ENCODE data around the gene NSG2.
"Not testable (repeated sequence)": the region's sequence is repeated elsewhere in the genome, so short reads cannot be mapped to it uniquely, and the experiment has no call there.

Gene NSG2

DNA sequence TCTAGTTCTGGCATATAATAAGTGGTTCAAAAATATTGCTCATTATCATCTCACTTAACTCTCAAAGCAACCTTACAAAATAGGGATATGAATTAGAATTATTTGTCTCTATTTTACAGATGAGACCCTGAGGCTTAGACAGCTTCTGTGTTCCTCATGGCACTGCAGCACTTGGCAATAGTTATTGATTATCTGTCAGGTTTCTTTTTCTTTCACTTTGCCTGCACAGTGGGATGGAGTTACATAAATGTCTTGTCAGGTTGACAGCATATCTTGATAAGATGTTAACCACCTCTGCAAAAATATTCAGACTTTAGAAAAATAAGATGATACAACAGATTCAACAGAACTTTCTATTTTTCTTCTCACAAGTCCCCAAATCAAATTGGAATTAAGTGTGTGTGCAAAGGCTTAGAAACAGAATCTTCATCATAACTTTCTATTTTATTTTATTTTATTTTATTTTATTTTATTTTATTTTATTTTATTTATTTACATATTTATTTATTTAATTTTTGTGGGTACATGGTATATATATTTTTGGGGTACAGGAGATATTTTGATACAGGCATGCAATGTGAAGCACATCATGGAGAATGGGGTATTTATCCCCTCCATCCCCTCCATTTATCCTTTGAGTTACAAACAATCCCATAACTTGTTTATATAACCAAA is 17.7 kb downstream of the NSG2 start:
- DNase-seq, result no peak

DNA sequence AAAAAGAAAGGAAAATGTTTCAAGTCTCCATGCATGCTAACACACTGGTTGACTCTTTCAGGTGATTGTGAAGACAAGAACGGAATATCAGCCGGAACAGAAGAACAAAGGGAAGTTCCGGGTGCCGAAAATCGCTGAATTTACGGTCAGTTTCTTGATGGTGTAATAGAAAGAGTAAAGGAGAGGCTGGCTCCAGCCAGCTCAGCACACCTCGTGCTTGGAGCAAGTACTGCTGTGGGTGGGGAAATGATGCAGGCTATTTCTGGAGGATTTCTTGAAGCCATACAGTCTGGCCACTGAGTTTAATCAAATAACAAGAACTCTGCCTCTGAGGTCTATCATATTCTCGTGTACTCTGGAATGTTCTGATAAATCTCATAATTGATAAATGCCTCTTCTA is 18.7 kb downstream of the NSG2 start:
- no peak for DNase-seq

DNA sequence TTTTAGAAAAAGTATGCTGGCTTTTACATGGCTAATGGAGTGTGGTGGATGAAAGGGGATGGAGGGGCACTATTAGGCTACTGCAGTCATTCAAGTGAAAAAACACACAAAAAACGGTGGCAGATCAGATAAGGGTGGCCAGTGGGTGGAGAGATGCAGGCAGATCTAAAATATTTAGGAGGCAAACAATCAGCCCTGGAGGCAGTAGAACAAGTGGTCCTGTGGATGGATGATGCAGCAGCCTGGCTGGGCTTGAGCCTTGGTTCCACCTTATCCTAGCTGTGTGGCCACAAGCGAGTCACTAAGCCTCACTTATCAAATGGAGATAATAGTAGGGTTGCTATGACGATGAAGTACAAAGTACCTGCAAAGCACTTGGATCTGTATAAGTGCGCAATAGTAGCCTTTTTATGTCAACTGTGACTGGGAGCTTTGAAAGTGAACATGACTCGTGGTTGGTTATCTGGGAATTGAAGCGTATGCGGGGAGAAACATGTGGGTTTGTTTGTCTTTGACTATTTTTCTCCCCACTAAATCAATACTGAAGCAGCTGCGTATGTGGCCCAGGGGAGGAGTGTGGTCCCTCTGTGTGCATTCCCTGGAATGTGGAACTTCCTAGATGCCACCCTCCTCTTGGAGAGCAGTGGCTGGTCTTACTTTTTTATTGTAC is 20.2 kb downstream of the NSG2 start:
- DNase-seq, result no peak

DNA sequence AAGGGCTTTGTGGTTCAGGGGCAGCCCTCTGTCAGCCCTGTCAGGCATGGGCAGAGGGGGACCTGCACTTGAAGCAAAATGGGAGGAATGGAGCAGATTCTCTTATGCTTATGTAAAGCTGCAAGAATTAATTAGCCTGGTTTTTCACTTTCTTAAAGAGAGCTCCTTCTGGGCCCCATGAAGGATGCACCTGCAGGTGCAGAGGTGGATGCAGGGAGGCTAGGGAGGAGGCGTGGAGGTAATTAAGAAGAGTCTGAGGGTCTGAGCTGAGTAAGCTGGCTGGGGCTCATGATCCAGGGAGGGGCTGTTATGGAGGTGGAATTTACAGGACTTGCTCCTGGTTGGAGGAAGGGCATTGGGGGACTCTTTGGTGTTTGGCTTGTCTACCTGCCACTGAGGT is 22.0 kb downstream of the NSG2 start:
- no peak for DNase-seq

DNA sequence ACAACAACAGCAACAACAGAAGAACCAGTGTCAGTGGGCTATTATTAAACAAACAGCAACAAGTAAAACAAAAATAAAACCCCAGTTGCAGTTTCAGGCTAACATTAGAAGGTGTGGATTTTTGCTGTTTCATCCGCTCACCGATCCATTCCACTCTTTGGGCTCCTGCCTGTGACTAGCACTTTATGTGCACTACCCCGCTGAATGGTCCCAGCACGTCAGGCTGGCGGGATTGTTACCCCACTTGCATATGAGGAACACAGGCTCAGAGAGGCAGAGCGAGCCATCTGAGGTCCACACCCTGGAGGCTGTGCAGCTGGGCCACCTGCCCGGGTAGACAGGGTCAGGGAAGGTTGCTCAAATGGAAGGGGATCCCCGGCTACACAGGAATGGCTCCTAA is 26.0 kb downstream of the NSG2 start:
- DNase-seq, result no peak

DNA sequence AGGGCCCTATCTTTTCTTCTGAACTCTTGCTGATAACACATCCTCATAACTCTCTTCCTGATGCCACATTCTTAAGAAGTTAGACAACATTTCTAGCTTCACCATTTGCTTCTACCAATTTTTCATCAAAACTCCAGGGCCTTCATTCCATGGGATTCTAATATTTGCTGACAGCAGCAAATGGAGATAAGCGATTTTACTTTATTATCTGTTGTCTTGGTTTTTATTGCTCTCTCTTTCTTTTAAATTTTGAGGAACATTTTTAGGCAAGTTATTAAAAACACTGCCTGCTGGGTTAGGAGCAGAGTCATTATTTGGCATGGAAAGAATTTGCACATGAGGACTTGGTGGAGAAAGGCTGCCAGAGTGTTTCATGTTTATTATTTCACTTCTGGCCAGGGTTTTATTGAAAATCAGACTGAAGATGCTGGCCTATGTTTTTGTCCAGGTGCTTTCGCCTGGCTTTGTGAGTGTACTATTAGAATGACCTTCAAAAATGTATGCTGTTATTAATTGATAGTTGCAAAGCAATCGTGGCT is 27.7 kb downstream of the NSG2 start:
- DNase-seq, result no peak

DNA sequence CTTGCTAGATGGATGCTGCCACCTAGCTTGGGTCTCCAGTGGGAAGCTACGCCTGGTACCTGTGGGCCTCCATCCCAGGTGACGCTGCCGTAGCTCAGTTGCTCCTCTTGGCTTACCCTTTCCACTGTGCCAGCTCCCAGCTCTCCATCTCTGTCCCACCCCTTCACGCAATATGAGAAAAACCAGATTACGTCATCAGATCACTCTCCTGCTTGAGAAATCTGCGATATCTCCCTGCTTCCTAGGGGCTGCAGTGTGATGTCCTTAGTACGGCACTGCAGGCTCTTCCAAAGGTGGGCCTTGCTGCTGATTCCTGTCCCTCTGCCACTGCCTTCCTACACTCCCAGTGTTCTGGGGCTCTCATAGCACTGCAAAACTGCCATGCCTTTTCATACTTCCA is 28.9 kb downstream of the NSG2 start:
- DNase-seq, result no peak

DNA sequence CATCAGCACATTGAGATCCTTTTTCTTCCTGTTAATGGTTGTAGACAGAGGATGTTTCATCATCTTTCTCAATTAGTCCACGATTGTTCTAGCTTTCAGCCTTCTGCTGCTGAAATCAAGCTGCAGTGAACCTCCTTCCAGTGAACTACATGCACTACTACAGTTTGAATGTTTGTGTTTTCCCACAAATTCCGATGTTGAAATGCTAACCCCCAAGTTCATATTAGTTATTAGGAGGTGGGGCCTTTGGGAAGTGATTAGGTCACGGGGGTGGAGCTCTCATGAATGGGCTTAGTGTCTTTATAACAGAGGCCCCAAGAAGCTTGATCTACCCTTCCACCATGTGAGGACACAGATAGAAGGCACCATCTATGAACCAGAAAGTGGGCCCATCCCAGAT is 32.9 kb downstream of the NSG2 start:
- DNase-seq, result no peak

DNA sequence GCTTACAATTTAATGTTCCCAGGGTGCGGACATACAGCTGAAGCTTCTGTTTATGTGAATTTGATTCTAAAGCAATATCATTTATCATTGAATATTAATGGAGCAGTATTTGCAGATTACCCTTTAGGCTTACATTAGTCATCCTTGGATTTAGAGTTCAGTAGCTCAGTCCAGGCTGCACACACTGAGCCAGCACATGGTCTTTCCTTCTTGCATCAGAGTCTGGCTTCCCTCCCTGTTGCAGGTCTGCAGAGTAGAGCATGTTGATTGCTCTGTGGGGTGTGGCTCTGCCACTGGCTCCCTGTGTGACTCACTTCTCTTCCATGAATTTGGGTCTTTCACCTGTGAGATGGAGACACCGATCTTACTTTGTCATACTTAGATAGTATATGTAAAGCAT is 36.8 kb downstream of the NSG2 start:
- DNase-seq, result no peak

DNA sequence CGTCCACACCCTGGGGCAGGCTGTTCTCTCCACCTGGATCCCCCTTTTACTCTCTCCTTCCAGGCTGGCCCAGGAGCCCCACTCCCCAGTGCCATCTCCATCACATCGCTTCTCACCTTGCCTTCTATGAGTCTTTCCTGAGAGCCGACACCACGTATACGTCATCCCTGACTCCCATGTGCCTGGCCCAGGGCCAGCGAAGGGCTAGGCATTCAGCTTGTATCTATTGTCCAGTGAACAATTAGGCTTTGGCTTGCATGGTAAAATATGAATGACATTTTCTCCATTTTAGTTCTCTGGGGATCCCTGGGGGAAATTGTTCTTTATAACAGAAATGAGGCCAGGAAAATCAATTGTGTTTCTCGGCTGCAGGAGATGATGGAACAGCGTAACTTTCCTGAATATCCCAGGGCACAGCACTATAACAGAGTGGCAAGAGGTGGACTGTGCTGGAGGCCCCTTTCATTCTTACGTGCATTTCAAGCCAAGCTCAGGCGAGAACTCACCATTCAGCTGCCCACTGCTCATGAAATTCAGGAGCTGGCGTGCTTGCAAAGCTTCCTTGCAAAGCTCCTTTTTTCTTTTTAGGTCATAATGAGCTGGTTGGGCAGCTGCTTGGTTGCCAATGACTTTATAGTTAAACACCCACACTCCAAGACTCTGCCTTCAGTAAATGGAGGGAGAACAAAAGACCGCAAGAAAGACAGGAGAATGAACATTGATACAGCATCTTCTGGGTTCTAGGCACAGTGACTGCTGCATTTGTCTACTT is 37.7 kb downstream of the NSG2 start:
- DNase-seq, result no peak

DNA sequence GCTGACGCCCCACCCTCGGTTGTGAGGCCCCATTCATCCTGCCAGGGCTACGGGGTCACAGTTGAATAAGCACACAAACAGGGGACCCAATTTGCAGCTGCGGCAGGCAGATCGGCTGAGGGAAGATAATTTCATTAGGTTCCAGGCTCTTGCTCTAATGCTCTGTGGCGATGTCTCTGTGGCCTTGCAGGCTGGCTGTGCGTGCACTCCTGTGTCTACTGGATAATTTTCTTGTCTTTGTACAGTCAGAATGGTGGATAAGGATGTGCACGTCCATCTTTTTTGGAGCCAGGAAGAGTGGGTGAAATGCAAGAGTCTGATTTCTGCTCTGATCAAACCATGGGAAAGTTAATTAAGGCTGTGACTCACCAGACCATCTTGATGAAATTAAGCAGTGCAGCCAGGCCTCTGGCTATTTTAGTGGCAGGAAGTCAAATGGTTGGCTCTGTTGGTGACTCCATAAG is 39.2 kb downstream of the NSG2 start:
- DNase-seq, result no peak

DNA sequence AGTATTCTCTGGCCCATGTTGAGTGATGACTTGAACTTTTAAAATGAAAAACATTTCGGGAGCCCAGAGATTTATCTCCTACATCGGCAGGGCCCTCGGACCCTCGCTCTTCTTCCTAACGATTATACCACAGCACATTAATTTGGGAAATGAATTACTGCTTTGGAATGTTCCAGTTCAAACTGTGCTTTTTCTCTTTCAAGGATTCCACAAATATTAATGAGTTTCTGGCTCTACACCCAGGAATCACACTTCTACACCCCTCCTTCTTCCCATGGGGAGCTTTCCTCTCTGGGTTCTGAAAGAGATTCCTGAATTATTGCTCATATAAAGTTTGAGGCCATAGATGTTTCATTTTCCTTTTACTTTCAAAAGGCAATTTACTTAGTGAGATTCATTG is 41.2 kb downstream of the NSG2 start:
- DNase-seq, result no peak

DNA sequence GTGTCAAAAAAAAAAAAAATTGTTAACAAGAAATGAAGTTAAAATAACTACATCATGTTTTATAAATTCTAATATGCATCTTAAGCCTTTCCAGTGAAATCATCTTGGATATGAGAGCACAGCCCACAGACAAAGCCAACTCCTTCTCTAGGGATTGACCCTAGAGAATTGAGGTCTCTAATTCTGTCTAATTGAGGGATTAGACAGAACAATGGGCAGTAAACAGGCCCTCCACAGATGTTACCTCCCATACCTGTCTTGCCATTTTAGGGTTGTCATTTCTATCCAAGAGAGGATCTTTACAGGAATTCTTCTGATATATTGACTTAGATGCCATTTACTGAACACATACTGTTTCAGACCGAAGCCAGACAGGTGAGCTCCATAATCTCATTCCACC is 42.3 kb downstream of the NSG2 start:
- no peak for DNase-seq

DNA sequence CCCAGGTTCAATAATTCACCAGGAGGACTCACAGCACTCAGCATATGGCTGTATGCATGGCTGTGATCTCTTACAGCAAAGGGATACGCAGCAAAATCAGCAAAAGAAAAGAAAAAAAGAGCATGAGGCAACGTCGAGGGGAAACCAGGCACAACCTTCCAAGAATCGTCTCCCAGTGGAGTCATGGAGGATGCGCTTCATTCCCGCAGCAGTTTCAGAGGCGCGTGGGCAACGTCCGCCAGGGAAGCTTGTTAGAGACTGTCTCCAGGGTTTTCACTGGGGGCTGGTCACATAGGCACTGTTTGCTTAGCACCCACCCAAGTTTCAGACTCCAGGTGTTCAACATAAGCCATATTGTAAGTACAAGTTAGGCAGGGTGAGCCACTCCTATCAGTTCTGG is 44.6 kb downstream of the NSG2 start:
- no peak for DNase-seq

DNA sequence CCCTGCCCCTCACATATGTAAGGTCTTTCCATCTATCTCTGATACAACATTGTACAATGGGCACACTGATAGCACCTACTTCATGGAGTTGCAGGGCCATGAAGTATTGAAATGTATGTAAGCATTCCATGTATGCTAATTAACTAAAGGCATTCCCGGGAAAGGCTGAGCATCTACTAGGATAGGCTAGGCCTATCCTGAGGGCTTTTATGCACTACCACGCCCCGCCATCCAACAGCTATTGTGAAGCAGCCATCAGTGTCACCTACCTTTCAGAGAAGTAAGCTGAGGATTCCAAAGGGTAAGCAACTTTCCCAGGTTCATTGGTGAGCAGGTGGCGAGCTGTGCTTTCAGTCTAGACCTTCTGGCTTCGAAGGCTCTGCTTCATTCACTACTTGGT is 47.6 kb downstream of the NSG2 start:
- no peak for DNase-seq

DNA sequence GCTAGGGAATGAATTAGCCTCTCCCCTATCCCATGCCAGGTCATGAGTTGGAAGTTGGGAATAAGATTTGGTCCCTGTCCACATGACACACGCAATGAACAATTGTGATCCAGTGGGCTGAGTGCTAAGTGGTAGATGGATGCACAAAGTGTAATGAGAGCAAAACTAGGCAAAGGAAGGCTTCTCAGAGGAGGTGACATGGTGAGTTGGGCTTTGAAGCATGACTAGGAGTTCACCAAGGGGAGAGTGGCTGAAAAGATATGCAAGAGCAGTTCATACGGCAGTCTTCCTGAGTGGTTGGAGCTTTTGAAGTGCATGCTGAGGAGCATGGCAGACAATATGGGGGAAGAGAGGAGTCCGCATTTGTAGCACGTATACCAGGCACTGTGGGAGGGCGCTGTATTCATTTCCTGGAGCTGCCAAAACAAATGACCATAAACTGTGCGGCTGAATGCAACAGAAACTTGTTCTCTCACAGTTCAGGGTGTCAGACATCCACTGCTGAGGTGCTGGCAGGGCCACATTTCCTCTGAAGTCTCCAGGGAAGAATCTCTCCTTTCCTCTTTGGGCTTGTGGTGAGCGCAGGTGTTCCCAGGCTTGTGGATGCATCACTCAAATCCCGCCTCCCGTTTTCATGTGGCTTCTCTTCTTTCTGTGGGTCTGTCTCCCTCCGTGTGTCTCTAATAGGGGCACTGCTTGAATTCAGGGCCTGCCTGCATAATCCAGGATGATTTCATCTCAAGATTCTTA is 49.5 kb downstream of the NSG2 start:
- DNase-seq, result no peak

DNA sequence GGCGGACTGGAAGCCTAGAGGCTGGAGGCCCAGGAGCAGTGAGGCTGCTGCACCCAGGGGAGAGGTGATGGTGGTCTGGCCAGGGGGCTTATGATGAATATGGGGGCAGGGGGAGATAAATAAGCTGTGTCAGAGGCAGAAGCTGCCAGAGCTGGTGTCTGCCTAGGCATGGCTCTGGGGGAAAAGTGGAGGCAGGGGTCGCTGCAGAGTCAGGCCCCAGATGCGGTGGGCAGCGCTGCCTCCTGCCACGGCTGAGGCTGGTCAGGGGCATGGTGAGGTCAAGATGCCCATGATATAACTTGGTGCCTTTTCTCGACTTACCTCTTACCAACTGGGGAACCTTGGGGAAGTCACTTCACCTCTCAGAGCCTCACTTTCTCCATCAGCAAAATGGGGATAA is 51.1 kb downstream of the NSG2 start:
- DNase-seq, result no peak

DNA sequence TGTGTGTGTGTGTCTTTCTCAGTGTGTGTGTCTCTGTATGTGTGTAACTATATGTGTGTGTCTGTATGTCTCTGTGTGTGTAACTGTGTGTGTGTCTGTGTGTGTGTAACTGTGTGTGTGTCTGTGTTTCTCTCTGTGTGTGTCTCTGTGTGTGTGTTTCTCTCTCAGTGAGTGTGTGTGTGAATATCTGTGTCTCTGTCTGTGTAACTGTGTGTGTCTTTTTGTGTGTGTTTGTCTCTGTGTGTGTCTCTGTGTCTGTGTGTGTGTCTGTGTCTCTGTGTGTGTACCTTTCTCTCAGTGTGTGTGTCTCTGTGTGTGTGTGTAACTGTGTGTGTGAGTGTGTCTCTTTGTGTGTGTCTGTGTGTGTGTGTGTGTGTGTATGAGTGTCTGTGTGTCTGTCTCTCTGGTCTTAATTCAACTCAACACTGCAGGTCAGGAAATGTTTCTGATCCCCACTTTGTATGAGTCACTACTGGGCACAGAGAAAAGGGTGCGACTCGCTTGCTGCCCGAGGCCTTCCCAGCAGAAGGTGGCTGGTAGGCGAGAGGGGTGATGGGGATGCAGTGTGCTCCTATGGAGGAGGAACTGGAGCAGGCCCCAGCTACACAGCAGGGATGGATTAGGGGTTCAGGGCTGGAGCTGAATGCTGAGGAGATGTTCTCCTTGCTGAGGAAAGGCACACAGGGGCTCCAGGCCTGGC is 52.1 kb downstream of the NSG2 start:
- DNase-seq, result no peak

DNA sequence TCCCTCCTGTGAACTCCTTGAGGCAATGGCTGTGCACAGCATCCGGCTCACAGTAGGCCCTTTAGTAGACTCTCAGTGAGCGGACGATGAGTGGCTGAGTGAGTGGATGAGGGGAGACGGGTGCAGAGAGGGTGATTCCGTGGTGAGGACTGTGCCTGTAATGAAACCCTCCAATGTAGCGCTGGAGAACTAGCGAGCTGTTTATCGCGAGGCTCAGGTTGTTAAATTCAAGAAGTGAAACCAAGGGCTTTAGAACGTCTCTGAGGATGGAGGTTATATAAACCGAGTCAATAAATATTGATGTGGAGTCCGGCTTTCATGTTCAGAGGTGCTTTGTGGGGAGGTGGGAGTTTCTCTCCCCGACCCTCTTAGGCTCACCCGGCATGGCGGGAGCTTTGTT is 53.2 kb downstream of the NSG2 start:
- no peak for DNase-seq

DNA sequence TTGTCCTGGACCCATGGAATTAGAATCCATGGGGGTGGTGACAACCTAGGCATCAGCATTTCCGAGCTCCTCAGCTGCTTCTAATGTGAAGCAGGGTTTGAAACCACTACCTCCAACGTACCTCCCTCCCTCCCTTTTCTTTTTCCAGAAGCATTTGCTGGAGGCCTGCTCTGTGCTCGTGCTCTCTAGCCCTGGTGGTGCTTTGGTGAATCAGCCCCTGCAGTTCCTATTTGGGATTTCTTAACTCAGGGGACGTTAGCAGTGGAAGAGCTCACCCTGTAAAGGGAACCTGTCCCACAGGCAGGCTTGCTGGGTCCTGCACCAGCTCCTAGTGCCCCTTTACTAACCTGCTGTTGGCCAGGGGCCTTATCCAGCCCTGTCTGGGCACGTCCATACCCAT is 55.0 kb downstream of the NSG2 start:
- DNase-seq, result no peak

DNA sequence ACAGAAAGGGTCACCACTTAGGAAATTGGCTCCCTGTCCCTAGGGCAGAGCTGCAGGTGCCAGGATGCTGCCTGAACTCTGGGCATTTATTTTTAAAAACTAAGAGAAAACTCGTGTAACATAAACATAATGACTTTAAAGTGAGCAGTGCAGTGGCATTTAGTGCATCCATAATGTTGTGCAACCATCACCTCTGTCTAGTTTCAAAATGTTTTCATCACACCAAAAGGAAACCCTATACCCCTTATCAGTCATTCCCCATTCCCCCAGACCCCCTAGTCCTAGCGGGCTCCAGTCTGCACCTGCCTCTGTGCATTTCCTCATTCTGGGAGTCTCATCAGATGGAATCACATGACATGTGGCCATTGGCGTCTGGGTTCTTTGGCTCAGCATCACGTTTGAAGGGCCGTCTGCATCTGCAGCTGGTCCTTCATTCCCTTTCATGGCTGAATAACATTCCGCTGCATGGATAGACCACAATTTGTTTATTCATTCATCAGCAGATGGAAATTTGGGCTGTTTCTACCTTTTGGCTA is 55.8 kb downstream of the NSG2 start:
- no peak for DNase-seq

DNA sequence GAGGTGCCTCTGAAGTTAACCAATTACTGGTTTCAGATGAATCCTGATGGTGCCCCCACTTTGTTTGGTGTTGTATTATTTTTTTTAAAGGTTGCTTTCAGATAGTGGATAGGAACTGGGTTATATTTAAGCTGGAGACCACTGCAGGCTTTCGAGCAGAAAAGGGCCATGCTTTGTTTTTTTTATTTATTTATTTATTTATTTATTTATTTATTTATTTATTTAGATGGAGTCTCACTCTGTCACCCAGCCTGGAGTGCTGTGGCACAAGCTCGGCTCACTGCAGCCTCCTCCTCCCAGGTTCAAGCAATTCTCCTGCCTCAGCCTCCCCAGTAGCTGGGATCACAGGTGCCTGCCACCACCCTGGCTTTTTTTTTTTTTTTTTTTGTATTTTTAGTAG is 57.1 kb downstream of the NSG2 start:
- not testable (repeated sequence) for DNase-seq
